ENCODE measurements around the gene TANGO2. TPM values are rescaled to one million over a fixed set of nuclear protein-coding genes. Genes with fewer than 3 reads are reported as not detected.
A peak's percentile ranks its signal among the peaks of the same experiment; 100 is the strongest.

TANGO2 gene
- total and polyA plus RNA-seq, 10 donors = 18.7 to 72.2 (median 55.1) TPM

GRCh38 chr22:20109411-20110358 is 88.8 kb downstream of the TANGO2 start:
- no peaks in the 10 kb centered on the region for H3K9me3 ChIP-seq
- H3K36me3 ChIP-seq = peaks cover 5 to 100% (median 97%) of the 10 kb centered on the region in 6 donors
- TF ChIP-seq CTCF (IDR thresholded peaks at IDR 0.05 in 8 of 11, conservative IDR thresholded peaks at IDR 0.05 in 3 of 11) = no peak
- peak; percentile 10 to 70 (median 40) for TF ChIP-seq POLR2AphosphoS5 (IDR thresholded peaks at IDR 0.05)
- no peak for TF ChIP-seq POLR2A (IDR thresholded peaks at IDR 0.05)
- WGBS, 5 donors = 84 to 93% (median 87%) methylated on average over 14 to 23 of the region's 23 CpGs
- intact Hi-C loops (cut with DNase I; ENCODE audit: low total_unique reads) = no loop called here
- H3K27ac ChIP-seq = no peak overlapping the region
- no peaks in the 10 kb centered on the region for H3K27me3 ChIP-seq (replicated peaks in 1 of 7)
- H3K4me1 ChIP-seq = peaks cover 6 to 39% (median 34%) of the 10 kb centered on the region in 6 donors
- no peak overlapping the region for H3K4me3 ChIP-seq
- peak; percentile 70 for DNase-seq

GRCh38 chr22:20110359-20110985 is 89.6 kb downstream of the TANGO2 start:
- no peak overlapping the region for H3K4me3 ChIP-seq
- peak; percentile 69 for DNase-seq
- no peak for TF ChIP-seq POLR2A (IDR thresholded peaks at IDR 0.05)
- TF ChIP-seq POLR2AphosphoS5 (IDR thresholded peaks at IDR 0.05) = no peak
- no peak for TF ChIP-seq CTCF (IDR thresholded peaks at IDR 0.05 in 8 of 11, conservative IDR thresholded peaks at IDR 0.05 in 3 of 11)
- H3K4me1 ChIP-seq = peaks cover 7 to 47% (median 42%) of the 10 kb centered on the region in 6 donors
- peaks cover 5 to 100% (median 95%) of the 10 kb centered on the region in 6 donors for H3K36me3 ChIP-seq
- no peaks in the 10 kb centered on the region for H3K27me3 ChIP-seq (replicated peaks in 1 of 7)
- WGBS, 5 donors = 86 to 94% (median 92%) methylated on average over 7 to 9 of the region's 9 CpGs
- intact Hi-C loops (cut with DNase I; ENCODE audit: low total_unique reads) = no loop called here
- no peaks in the 10 kb centered on the region for H3K9me3 ChIP-seq
- H3K27ac ChIP-seq = peak overlapping the region in 3 of 8 donors; percentile 48 to 93 (median 54)

- H3K36me3 ChIP-seq = peaks cover 5 to 99% (median 94%) of the 10 kb centered on the region in 6 donors
- H3K9me3 ChIP-seq = no peaks in the 10 kb centered on the region
- TF ChIP-seq CTCF (IDR thresholded peaks at IDR 0.05 in 8 of 11, conservative IDR thresholded peaks at IDR 0.05 in 3 of 11) (peak in 7 of 11 experiments; percentile 21 to 44 (median 35)), POLR2A (IDR thresholded peaks at IDR 0.05) (no peak), POLR2AphosphoS5 (IDR thresholded peaks at IDR 0.05) (peak; percentile 38 to 52 (median 43))
- DNase-seq = peak; percentile 67
- H3K27ac ChIP-seq = peak overlapping the region in 6 of 8 donors; percentile 39 to 93 (median 51)
- 48 to 60% (median 52%) methylated on average over 12 to 14 of the region's 14 CpGs for WGBS, 5 donors
- H3K27me3 ChIP-seq (replicated peaks in 1 of 7) = no peaks in the 10 kb centered on the region
- H3K4me3 ChIP-seq = no peak overlapping the region
- peaks cover 14 to 54% (median 49%) of the 10 kb centered on the region in 6 donors for H3K4me1 ChIP-seq
- intact Hi-C loops (cut with DNase I; ENCODE audit: low total_unique reads) = no loop called here
Observed at GRCh38 chr22:20111045-20111688, 90.3 kb downstream of the TANGO2 start.
